Pons (tissue), 1 donor: ENCODE data around the gene COL6A2.
"Not testable (repeated sequence)": the region's sequence is repeated elsewhere in the genome, so short reads cannot be mapped to it uniquely, and the experiment has no call there.

Experiments
- DNase-seq: peaks from one replicate; pipeline ENCODE4 v3.0.0-alpha.2; 2016; ENCODE audit warnings: low spot score

COL6A2 gene

GRCh38 chr21:46079352-46080170 lies 18.4 kb upstream of the COL6A2 start:
- no peak for DNase-seq

GRCh38 chr21:46080171-46081021 lies 17.5 kb upstream of the COL6A2 start:
- DNase-seq = peak; percentile 2

GRCh38 chr21:46081022-46081861 lies 16.7 kb upstream of the COL6A2 start:
- DNase-seq = no peak

- DNase-seq = no peak
Observed at GRCh38 chr21:46081862-46082712, 15.8 kb upstream of the COL6A2 start.

GRCh38 chr21:46082713-46082962 lies 15.3 kb upstream of the COL6A2 start:
- no peak for DNase-seq

GRCh38 chr21:46082963-46083790 lies 14.7 kb upstream of the COL6A2 start:
- no peak for DNase-seq

GRCh38 chr21:46083791-46084561 lies 13.9 kb upstream of the COL6A2 start:
- no peak for DNase-seq

GRCh38 chr21:46084709-46085108 lies 13.2 kb upstream of the COL6A2 start:
- no peak for DNase-seq

GRCh38 chr21:46085259-46085658 lies 12.7 kb upstream of the COL6A2 start:
- not testable (repeated sequence) for DNase-seq

- DNase-seq = no peak
Observed at GRCh38 chr21:46087641-46088040, 10.3 kb upstream of the COL6A2 start.

GRCh38 chr21:46088189-46088588 lies 9.7 kb upstream of the COL6A2 start:
- DNase-seq = no peak

- no peak for DNase-seq
Observed at GRCh38 chr21:46089285-46089684, 8.6 kb upstream of the COL6A2 start.

- no peak for DNase-seq
Observed at GRCh38 chr21:46091118-46091517, 6.8 kb upstream of the COL6A2 start.

GRCh38 chr21:46091631-46092025 lies 6.3 kb upstream of the COL6A2 start:
- no peak for DNase-seq

GRCh38 chr21:46092026-46092764 lies 5.7 kb upstream of the COL6A2 start:
- DNase-seq = no peak

GRCh38 chr21:46092811-46093667 lies 4.9 kb upstream of the COL6A2 start:
- DNase-seq = no peak

GRCh38 chr21:46093668-46094400 lies 4.1 kb upstream of the COL6A2 start:
- no peak for DNase-seq
